ENCODE data around the gene KIDINS220. TPM values are rescaled to one million over a fixed set of nuclear protein-coding genes. Genes with fewer than 3 reads are reported as not detected.

KIDINS220 gene
- 37.2 and 38.9 TPM in 2 replicates for total RNA-seq (2014; rRNA removed; shearing (Covaris generic))
- polyA plus RNA-seq (2014; cell fraction: nucleus; rRNA removed) = 19.6 and 23.5 TPM in 2 replicates

- DNase-seq (ENCODE audit: extremely low read depth, low read depth) = peak; percentile 85
Measured at GRCh38 chr2:8836971-8837794, at the start of gene KIDINS220. TSS of gene KIDINS220 (minus strand) at chr2:8837613. CDS start at chr2:8827093, 10,520 bp downstream.

- no peak for DNase-seq (ENCODE audit: extremely low read depth, low read depth)
Measured at GRCh38 chr2:8886876-8887275, 49.5 kb upstream of the KIDINS220 start.

GRCh38 chr2:8886202-8886518 is 48.7 kb upstream of the KIDINS220 start:
- no peak for DNase-seq (ENCODE audit: extremely low read depth, low read depth)

- no peak for DNase-seq (ENCODE audit: extremely low read depth, low read depth)
Measured at GRCh38 chr2:8885449-8886201, 48.2 kb upstream of the KIDINS220 start.

- no peak for DNase-seq (ENCODE audit: extremely low read depth, low read depth)
Measured at GRCh38 chr2:8884812-8885211, 47.4 kb upstream of the KIDINS220 start.

- DNase-seq (ENCODE audit: extremely low read depth, low read depth) = no peak
Measured at GRCh38 chr2:8882094-8882493, 44.7 kb upstream of the KIDINS220 start.

GRCh38 chr2:8877894-8878293 is 40.5 kb upstream of the KIDINS220 start:
- DNase-seq (ENCODE audit: extremely low read depth, low read depth) = no peak

GRCh38 chr2:8877332-8877731 is 39.9 kb upstream of the KIDINS220 start:
- no peak for DNase-seq (ENCODE audit: extremely low read depth, low read depth)

- DNase-seq (ENCODE audit: extremely low read depth, low read depth) = no peak
Measured at GRCh38 chr2:8876628-8877027, 39.2 kb upstream of the KIDINS220 start.

GRCh38 chr2:8872821-8873432 is 35.5 kb upstream of the KIDINS220 start:
- peak; percentile 42 for DNase-seq (ENCODE audit: extremely low read depth, low read depth)

GRCh38 chr2:8870441-8870840 is 33.0 kb upstream of the KIDINS220 start:
- DNase-seq (ENCODE audit: extremely low read depth, low read depth) = no peak

- DNase-seq (ENCODE audit: extremely low read depth, low read depth) = no peak
Measured at GRCh38 chr2:8867363-8867762, 29.9 kb upstream of the KIDINS220 start.

- no peak for DNase-seq (ENCODE audit: extremely low read depth, low read depth)
Measured at GRCh38 chr2:8863331-8863953, 26.0 kb upstream of the KIDINS220 start.

GRCh38 chr2:8862230-8862629 is 24.8 kb upstream of the KIDINS220 start:
- DNase-seq (ENCODE audit: extremely low read depth, low read depth) = no peak

GRCh38 chr2:8861797-8862196 is 24.4 kb upstream of the KIDINS220 start:
- DNase-seq (ENCODE audit: extremely low read depth, low read depth) = no peak

GRCh38 chr2:8860239-8860638 is 22.8 kb upstream of the KIDINS220 start:
- DNase-seq (ENCODE audit: extremely low read depth, low read depth) = no peak

- DNase-seq (ENCODE audit: extremely low read depth, low read depth) = no peak
Measured at GRCh38 chr2:8858910-8859309, 21.5 kb upstream of the KIDINS220 start.

- DNase-seq (ENCODE audit: extremely low read depth, low read depth) = no peak
Measured at GRCh38 chr2:8858264-8858663, 20.9 kb upstream of the KIDINS220 start.

GRCh38 chr2:8857709-8858108 is 20.3 kb upstream of the KIDINS220 start:
- no peak for DNase-seq (ENCODE audit: extremely low read depth, low read depth)

- no peak for DNase-seq (ENCODE audit: extremely low read depth, low read depth)
Measured at GRCh38 chr2:8856176-8856575, 18.8 kb upstream of the KIDINS220 start.

- no peak for DNase-seq (ENCODE audit: extremely low read depth, low read depth)
Measured at GRCh38 chr2:8855010-8855409, 17.6 kb upstream of the KIDINS220 start.

All from NCI-H460 (cell line).